GM19438 (cell line): ENCODE results near the gene UBL4A.
A peak's percentile ranks its signal among the peaks of the same experiment; 100 is the strongest.
"Not testable (repeated sequence)": the region's sequence is repeated elsewhere in the genome, so short reads cannot be mapped to it uniquely, and the experiment has no call there.

Source experiments
- ATAC-seq: cut with Tn5 transposase; IDR thresholded peaks from one replicate; pipeline ENCODE4 v1.9.1; 2021; ENCODE audit warnings: low read depth; ENCODE audit not compliant: unreplicated experiment

The UBL4A gene

GRCh38 chrX:154509455-154509854, 23.0 kb upstream of the UBL4A start:
- no peak for ATAC-seq

GRCh38 chrX:154508384-154508745, 21.9 kb upstream of the UBL4A start:
- no peak for ATAC-seq

DNA sequence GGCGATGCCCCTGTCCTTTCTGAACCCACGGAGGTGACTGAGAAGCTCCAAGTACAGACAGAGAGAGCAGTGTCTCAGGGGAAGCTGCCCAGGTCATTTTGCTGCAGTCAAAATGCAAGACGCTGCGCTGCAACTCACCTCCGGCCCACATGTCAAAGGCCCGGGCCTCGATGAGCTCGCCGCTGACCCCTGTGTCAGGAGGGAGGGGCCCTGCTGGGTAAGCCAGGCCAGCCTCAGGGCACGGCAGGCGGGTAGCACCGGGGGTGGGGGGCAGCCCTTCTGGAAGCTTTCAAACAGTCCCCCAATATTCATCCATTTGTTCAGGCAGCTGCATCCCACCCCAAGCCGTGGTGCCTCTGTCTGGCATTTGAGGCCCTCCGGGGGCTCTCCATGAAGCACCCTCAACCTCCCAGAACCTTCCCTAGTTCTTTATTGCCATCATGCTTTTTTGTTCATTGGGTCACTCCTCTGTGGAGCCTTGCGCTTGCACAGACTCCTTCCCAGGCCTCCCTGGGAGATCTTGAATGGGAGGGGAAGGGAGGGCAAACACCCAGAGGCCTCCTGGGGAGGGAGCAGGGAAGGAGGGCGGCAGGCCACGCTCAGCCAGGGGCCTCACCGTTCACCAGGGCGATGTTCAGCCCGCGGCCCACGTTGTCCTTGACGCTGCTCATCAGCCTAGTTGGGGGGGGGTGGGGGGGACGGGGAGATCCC, 21.4 kb upstream of the UBL4A start:
- no peak for ATAC-seq

DNA sequence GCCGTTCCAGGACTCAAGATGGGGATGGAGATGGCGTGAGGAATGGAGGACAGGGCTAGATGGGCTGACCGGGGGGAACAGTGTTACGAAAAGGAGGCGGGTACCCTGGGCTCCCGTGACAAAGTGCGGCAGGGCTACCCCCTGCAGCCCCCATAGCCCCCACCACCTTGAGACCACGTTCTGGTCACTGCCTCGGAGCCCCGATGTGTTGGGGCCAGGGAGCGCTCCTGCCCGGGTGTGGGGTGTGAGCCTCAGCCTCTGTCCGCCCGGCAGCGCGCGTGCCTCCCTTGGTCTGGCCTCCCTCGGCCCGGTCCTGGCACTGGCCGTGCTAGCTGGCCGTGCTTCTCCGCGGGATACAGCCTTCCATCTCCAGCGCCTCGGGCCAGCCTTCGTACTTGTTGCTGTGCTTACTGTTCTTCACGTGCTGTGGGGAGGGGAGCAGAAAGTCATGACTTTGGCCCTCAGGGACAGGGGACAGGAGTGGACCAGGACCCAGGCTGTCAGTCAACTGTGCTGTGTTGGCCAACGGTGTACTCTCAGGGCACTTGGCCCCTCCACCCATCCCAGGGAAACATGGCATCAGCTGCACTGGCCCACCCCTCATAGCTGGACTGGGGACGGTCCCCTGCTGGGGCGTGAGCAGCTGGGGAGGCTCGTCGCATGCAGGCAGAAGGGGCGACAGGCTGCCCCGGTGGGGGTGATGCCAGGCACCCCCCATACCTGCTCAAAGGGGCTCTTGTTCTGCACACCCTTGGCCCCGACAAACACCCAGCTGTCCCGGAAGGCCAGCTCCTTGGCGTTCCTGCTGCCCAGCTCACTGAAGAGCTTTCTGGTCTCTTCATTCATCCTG, 20.3 kb upstream of the UBL4A start:
- ATAC-seq: no peak

DNA sequence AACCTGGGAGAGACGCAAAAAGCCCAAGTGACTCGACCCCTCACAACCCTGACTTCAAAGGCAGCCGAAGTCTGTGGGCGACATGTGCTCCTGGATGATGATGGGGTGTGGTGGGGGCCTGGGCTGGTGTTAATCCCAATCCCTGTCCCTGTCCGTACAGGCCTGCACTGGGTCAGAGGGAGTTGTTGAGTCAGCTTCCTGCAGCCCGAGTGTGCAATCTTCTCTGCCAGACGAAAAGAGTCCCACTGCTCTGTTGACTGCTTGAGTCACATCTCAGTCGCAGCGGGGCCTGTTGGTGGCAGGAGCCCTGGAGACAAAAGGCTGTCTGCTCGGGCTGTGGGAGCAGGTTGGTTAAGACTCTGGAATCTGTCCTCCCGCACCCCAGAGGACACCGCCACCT, 19.3 kb upstream of the UBL4A start:
- no peak for ATAC-seq

DNA sequence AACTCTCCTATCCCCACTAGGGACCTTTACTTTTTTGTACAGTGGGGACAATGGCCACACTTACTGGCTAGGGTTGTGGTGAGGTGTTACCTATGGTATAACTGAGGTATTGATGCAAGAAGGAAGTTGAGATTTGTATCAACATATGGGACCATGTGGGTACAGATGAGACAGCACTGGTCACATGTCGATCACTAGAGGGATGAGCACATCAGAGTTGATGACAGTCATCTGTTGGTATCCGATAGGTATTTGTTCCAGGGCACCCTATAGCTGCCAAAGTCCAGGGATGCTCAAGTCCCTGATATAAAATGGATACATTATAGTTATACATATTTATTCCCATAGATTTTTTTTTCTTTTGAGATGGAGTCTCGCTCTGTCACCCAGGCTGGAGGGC, 16.6 kb upstream of the UBL4A start:
- ATAC-seq: no peak

DNA sequence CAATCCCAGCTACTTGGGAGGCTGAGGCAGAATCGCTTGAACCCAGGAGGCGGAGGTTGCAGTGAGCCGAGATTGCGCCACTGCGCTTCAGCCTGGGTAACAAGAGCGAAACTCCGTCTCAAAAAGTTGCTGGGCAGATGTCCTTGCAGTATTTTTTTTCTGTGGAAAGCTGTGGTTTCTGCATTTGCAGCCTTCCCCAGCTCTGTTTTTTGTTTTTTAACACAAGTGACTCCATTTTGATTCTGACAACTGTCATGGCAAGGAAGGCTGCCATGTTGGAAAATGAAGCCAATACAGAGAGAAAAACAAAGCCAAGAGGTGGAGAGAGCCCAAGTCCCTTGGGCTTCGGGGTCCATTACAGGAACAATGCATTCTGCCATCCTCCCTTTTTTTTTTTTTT, 15.7 kb upstream of the UBL4A start:
- no peak for ATAC-seq

DNA sequence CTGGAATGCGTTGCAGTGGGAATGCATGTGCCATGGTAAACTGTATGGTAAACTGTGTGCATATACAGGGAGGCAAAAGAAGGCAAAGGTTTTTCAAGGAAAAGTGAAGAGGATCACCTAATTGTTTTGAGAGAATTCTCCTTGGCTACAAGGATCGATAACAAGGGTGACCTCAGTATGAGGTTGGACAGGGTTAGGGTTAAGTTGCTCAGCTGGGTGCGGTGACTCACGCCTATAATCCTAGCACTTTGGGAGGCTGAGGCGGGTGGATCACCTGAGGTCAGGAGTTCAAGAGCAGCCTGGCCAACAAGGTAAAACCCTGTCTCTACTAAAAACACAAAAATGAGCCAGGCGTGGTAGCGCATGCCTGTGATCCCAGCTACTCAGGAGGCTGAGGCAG, 15.0 kb upstream of the UBL4A start:
- ATAC-seq: not testable (repeated sequence)

GRCh38 chrX:154496591-154497137, 10.2 kb upstream of the UBL4A start:
- not testable (repeated sequence) for ATAC-seq

DNA sequence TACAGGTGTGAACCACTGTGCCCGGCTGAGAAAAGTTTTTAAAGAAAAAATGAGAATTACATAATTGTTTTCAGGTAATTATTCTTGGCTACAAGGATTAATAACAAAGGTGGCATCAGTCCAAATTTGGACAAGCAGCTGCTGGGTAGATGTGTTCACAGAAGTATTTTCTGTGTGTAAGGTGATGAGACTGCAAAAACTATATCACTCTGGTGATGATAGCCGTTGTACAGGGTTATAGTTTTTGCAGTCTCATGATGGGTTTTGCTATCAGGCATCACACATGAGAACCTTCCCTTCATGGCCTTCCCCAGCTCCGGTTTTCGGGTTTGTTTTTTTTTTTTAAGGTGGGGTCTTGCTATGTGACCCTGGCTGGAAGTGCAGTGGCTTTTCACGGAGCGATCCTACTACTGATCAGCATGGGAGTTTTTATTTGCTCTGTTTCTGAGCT, 9.1 kb upstream of the UBL4A start:
- no peak for ATAC-seq

GRCh38 chrX:154494715-154495114, 8.3 kb upstream of the UBL4A start:
- ATAC-seq: no peak

DNA sequence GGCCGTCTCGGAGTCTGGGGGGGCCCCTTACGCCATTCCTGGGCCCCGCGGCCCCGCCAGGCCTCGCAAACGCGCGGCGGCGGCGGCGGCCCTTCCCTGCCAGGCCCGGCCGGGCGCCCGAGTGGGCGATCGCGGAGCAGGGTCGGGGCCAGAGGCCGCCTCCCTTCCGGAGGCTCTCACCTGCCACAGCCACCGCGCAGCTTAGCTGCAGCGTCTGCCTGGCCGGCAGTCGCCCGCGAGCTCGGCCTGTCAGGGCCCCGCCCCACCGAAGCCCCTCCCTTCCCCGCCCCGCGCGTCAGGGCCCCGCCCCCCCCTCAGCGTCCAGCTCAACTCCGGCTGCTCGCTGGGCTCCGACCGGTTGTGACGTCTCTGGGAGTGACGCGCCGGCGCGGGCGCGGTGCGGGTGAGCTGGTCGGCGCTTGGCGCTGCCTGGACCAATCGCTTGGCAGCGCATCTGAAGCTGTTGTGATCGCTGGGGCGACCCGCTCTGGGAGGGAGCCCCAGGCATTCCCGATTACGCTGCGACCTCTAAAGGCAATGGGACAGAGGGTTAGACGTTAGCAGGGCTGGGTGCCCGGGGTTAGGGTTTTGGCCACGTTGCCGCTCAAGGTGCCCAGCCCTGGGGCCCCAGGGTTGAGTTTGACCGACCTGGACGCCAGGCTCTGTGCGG, 4.1 kb upstream of the UBL4A start, which contains the start of gene SLC10A3:
TSS of gene SLC10A3 (minus strand) at position 216 of the 670 bp plus-strand sequence. CDS start 1,689 bp downstream, outside the sequence.
- peak; percentile 78 for ATAC-seq

DNA sequence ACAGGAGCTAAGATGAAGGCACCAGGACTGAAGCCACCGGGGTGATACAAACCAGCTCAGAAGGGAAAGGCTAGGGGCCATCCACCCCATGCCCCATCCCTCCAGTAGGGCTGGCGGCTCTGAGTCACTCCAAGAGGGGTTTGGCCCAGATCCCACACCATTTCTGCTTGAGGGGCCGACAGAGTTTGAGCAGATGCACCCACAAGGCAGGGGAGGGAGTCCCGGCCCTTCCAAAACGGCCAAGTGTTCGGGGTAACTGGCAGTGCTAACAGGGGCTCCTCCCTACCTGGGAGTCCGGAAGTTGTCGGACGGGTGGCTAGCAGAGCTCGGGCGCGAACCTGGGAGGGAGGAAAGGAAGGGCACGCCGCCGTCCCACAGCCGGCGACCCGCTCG, 3.6 kb upstream of the UBL4A start:
- peak; percentile 23 for ATAC-seq

- no peak for ATAC-seq
These were observed 2.8 kb upstream of the UBL4A start for GRCh38 chrX:154489182-154489581.

GRCh38 chrX:154488336-154489075, 2.1 kb upstream of the UBL4A start:
- no peak for ATAC-seq

- ATAC-seq: no peak
These were observed 1.3 kb upstream of the UBL4A start for GRCh38 chrX:154487518-154488290.

DNA sequence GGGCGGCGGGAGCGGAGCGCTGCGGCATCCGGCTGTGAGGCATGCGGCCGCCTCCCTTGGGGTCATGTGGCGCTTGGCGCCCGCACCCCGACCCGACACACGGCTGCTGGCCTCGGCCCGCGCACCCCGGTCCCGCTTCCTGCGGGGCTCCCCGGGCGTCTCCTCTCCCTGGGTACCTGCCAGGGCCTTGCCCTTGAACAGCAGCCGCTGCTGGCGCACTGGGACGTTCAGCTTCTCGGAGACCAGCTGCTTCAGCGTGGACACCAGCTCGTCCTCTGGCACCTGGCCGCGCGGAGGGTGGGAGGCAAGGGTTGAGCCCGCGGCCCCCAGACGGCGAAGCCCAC, 391 bp downstream of the UBL4A start:
- ATAC-seq: no peak

GRCh38 chrX:154485150-154486051, 1.0 kb downstream of the UBL4A start:
- no peak for ATAC-seq
